Psoas muscle (tissue), 8 donors: ENCODE measurements around the gene TMEM171. TPM values are rescaled to one million over a fixed set of nuclear protein-coding genes. Genes with fewer than 3 reads are reported as not detected.
A peak's percentile ranks its signal among the peaks of the same experiment; 100 is the strongest.

Experiments used
- ATAC-seq, 4 donors: fragments of 200-7000 bp; cut with Tn5 transposase; one replicate each; pipeline ENCODE4 v1.9.1; 2020; ENCODE audit warnings: moderate library complexity in 3 of 4, mild to moderate bottlenecking in 2 of 4
- DNase-seq, 2 donors: peaks; one replicate each; pipeline ENCODE4 v3.0.0-alpha.2; 2020
- H3K27ac ChIP-seq: fragments of 200-600 bp; one replicate; pipeline ENCODE4 v1.8.0; 2022
- H3K27me3 ChIP-seq, 3 donors: fragments of 200-600 bp in 1 of 3; one replicate each; pipeline versions ENCODE4 v1.6.1 to v1.8.0; 2013 to 2022; ENCODE audit warnings: low read length in 2 of 3, mild to moderate bottlenecking in 2 of 3, moderate library complexity in 1 of 3; ENCODE audit not compliant: insufficient read depth in 3 of 3
- H3K36me3 ChIP-seq, 2 donors: fragments of 200-600 bp in 1 of 2; one replicate each; pipeline versions ENCODE4 v1.6.1 to v1.8.0; 2013 to 2022; ENCODE audit warnings: low read depth in 1 of 2, mild to moderate bottlenecking in 1 of 2, moderate library complexity in 1 of 2; ENCODE audit not compliant: insufficient read depth in 1 of 2
- H3K4me1 ChIP-seq: fragments of 200-600 bp; one replicate; pipeline ENCODE4 v1.8.0; 2022
- H3K4me3 ChIP-seq: fragments of 200-600 bp; one replicate; pipeline ENCODE4 v1.8.0; 2022; ENCODE audit warnings: mild to moderate bottlenecking
- H3K9me3 ChIP-seq: fragments of 200-600 bp; one replicate; pipeline ENCODE4 v1.8.0; 2022
- WGBS, 3 donors: extraction: QIAGEN DNeasy Blood & Tissue Kit; methylation state at CpG; one replicate each; pipeline versions ENCODE4 v1.1.6 to v1.1.7; 2013; 5-methylcytosine and 5-hydroxymethylcytosine counted together
- intact Hi-C, 2 donors: fragments of 100-400 bp; cut with DNase I; formaldehyde crosslinking; loops; one replicate each; pipeline versions ENCODE4 v1.11.0 to v1.14.2; 2022
- polyA plus RNA-seq, 3 donors: library from polyadenylated mRNA; stranded (reverse); fragments of 200-250 nt; gene quantifications; one replicate each; pipeline ENCODE4 v1.2.3, GENCODE V29; 2013
- total RNA-seq, 4 donors: library from RNA; stranded (reverse); fragmentation: NEBNext Ultra II Directional in 2 of 4; extraction: Animal tissue kit (Norgen Biotek cat#: 25700) in 2 of 4; gene quantifications; one replicate each; pipeline versions ENCODE4 v1.2.1 to v1.2.4, GENCODE V29; 2021 to 2023
- TF ChIP-seq, protein P1 (sequence below): fragments of 200-600 bp; IDR thresholded peaks from one replicate; pipeline ENCODE4 v1.8.0; 2022; ENCODE audit warnings: antibody characterized with exemption
- donor health status: healthy with polysubstance abuse.
- donor health status: DM: no; HTN: no; CAD: no; lungs with moderate emphysema.
- donor health status: Bipolar disorder and iron deficiency.
- donor health status: healthy.
- donor health status: DM: yes; HTN: yes; CAD: no.
- donor health status: DM: no; HTN: no; CAD: no.
- donor health status: DM: no; HTN: no; CAD: no.
- donor health status: DM: yes; HTN: yes; CAD: no.

Gene TMEM171
- total and polyA plus RNA-seq, 7 donors = 0.25 to 1.1 (median 0.48) TPM

DNA sequence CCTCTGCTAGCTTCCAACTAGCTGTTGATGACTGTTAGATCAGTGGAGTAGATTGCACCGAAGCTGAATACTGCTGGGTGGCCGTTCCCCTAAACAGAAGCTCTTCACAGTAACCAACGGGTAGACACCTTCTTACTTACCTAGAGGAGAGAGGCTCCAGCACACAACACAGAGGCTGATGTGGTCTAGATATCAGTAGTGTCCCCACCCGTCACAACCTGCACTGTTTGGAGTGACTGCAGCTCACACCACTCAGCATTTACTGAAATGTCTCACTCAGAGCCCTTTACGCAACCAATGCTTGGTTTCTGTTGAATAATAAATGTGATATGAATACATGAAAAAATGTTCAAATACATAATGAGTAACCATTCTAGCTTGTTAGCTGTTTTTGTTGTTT, 57.9 kb downstream of the TMEM171 start:
- Histone ChIP-seq H3K9me3 (no peaks in the 10 kb centered on the region), H3K4me1 (no peaks in the 10 kb centered on the region), H3K36me3 (no peaks in the 10 kb centered on the region), H3K4me3 (no peak overlapping the region), H3K27ac (no peak overlapping the region), H3K27me3 (peaks cover 0 to 2% (median 0%) of the 10 kb centered on the region in 3 donors)
- TF ChIP-seq, protein P1, sequence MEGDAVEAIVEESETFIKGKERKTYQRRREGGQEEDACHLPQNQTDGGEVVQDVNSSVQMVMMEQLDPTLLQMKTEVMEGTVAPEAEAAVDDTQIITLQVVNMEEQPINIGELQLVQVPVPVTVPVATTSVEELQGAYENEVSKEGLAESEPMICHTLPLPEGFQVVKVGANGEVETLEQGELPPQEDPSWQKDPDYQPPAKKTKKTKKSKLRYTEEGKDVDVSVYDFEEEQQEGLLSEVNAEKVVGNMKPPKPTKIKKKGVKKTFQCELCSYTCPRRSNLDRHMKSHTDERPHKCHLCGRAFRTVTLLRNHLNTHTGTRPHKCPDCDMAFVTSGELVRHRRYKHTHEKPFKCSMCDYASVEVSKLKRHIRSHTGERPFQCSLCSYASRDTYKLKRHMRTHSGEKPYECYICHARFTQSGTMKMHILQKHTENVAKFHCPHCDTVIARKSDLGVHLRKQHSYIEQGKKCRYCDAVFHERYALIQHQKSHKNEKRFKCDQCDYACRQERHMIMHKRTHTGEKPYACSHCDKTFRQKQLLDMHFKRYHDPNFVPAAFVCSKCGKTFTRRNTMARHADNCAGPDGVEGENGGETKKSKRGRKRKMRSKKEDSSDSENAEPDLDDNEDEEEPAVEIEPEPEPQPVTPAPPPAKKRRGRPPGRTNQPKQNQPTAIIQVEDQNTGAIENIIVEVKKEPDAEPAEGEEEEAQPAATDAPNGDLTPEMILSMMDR = no peak
- intact Hi-C loops = no loop called here
- ATAC-seq (no peak), DNase-seq (no peak)
- 81 to 88% (median 85%) methylated on average over 5 of the region's 5 CpGs for WGBS, 3 donors

DNA sequence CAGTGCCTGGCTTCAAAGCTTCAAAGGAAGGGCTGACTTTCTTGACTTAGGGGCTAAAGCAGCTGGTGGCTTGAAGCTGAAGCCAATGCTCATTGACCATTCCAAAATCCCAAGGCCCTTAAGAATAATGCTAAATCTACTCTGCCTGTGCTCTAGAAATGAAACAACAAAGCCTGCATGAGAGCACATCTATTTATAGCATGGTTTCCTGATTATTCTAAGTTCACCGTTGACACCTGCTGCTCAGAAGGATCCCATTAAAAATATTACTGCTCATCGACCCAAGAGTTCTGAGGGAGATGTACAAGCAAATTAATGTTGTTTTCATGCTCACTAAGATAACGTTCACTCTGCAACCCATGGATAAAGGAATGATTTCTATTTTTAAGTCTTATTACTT, 59.4 kb downstream of the TMEM171 start:
- WGBS, 3 donors = 24 to 37% (median 35%) methylated on average over 3 of the region's 3 CpGs
- intact Hi-C loops = loop anchor here in 1 of 2 donors (10.0 kb wide), 1 partner anchor 495 kb away; no protein-coding TSS in a partner anchor
- H3K27me3 ChIP-seq = peaks cover 0 to 9% (median 2%) of the 10 kb centered on the region in 3 donors

DNA sequence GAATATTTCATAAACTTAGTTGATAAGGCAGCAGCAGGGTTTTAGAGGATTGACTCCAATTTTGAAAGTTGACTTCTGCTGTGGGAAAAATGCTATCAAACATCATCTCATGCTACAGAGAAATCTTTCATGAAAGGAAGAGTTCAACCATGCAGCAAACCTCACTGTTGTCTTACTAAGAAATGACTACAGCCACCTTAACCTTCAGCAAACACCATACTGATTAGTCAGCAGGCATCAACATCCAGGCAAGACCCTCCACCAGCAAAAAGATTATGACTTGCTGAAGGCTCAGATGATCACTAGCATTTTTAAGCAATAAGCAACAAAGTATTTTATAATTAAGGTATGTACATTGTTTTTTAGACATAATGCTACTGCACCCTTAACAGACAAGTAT, 60.2 kb downstream of the TMEM171 start:
- Histone ChIP-seq H3K4me1 (no peaks in the 10 kb centered on the region), H3K36me3 (no peaks in the 10 kb centered on the region), H3K27me3 (peaks cover 0 to 9% (median 2%) of the 10 kb centered on the region in 3 donors), H3K27ac (no peak overlapping the region), H3K4me3 (no peak overlapping the region), H3K9me3 (no peaks in the 10 kb centered on the region)
- no peak for ATAC-seq
- TF ChIP-seq, protein P1 = no peak
- DNase-seq = no peak
- intact Hi-C loops = loop anchor here in 1 of 2 donors (10.0 kb wide), 1 partner anchor 496 kb away; no protein-coding TSS in a partner anchor

More for the DNA sequence above, 59.4 kb downstream of the TMEM171 start:
- TF ChIP-seq, protein P1 = no peak
- no peaks in the 10 kb centered on the region for H3K4me1 ChIP-seq
- DNase-seq (no peak), ATAC-seq (peak in 2 of 4 donors; percentile 42 to 55)
- H3K36me3 ChIP-seq = no peaks in the 10 kb centered on the region
- H3K9me3 ChIP-seq = no peaks in the 10 kb centered on the region
- no peak overlapping the region for H3K4me3 ChIP-seq
- no peak overlapping the region for H3K27ac ChIP-seq

Other genes starting within 250 kb of the TMEM171 start
- gene FCHO2, start 164.5 kb upstream of the TMEM171 start, total RNA-seq = 10 to 100 TPM; 16.6 to 19.9 (median 18.0) TPM
- 1 to 10 TPM; 4.0 to 6.1 (median 5.4) TPM for gene FCHO2, start 164.5 kb upstream of the TMEM171 start, polyA plus RNA-seq
- gene TMEM174, start 52.6 kb downstream of the TMEM171 start, total RNA-seq = not detected
- gene TMEM174, start 52.6 kb downstream of the TMEM171 start, polyA plus RNA-seq = not detected